Measurements from ENCODE around the gene TTC17. TPM values are rescaled to one million over a fixed set of nuclear protein-coding genes. Genes with fewer than 3 reads are reported as not detected.

TTC17 gene
- total and polyA plus RNA-seq, 4 donors, result 21.5 to 119 (median 68.3) TPM

DNA sequence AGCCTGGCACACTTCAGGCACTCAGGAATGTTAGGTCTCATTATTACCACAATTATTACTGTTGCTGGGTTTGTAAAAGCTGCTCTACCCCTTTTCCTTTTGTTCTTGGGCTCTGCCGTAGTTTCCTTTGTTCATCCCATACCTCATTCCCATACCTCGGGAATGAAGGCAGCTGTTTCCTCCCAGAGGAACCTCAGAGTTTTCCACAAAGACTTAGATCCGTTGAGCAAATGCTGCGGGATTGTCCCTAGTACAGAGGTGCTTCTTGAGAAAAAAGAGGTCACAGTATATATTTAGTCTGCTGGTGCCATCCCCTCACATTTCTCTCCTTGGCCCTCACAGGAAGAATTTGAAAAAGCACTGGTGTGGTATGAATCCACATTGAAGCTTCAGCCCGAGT, 134.7 kb downstream of the TTC17 start:
- WGBS, 2 donors, result 77 to 86% methylated on average over 5 of the region's 5 CpGs
- Histone ChIP-seq H3K27me3 (ENCODE audit: control insufficient read depth in 1 of 2, insufficient read depth in 2 of 2, low read length in 1 of 2) (no peaks in the 10 kb centered on the region), H3K4me1 (ENCODE audit: control insufficient read depth in 1 of 2, insufficient read depth in 2 of 2, low read length in 2 of 2) (no peaks in the 10 kb centered on the region), H3K36me3 (ENCODE audit: control insufficient read depth in 1 of 2, insufficient read depth in 2 of 2, low read length in 1 of 2) (peaks cover 4 to 8% of the 10 kb centered on the region in 2 donors), H3K9me3 (ENCODE audit: control insufficient read depth, low read length) (no peaks in the 10 kb centered on the region), H3K4me3 (ENCODE audit: low read length in 2 of 2) (no peak overlapping the region), H3K27ac (ENCODE audit: low read depth in 1 of 2, low read length in 2 of 2) (no peak overlapping the region)
- ATAC-seq (ENCODE audit: low FRiP score) (no peak), DNase-seq (no peak)
- intact Hi-C loops (cut with DNase I), result no loop called here

GRCh38 chr11:43497144-43497543, 138.4 kb downstream of the TTC17 start:
- DNase-seq (no peak), ATAC-seq (ENCODE audit: low FRiP score) (no peak)
- WGBS, 2 donors, result 86 to 90% methylated on average over 1 of the region's 1 CpG
- Histone ChIP-seq H3K27me3 (ENCODE audit: control insufficient read depth in 1 of 2, insufficient read depth in 2 of 2, low read length in 1 of 2) (no peaks in the 10 kb centered on the region), H3K4me3 (ENCODE audit: low read length in 2 of 2) (no peak overlapping the region), H3K9me3 (ENCODE audit: control insufficient read depth, low read length) (no peaks in the 10 kb centered on the region), H3K36me3 (ENCODE audit: control insufficient read depth in 1 of 2, insufficient read depth in 2 of 2, low read length in 1 of 2) (peaks cover 4% of the 10 kb centered on the region in 2 donors), H3K4me1 (ENCODE audit: control insufficient read depth in 1 of 2, insufficient read depth in 2 of 2, low read length in 2 of 2) (no peaks in the 10 kb centered on the region), H3K27ac (ENCODE audit: low read depth in 1 of 2, low read length in 2 of 2) (no peak overlapping the region)
- intact Hi-C loops (cut with DNase I), result no loop called here

DNA sequence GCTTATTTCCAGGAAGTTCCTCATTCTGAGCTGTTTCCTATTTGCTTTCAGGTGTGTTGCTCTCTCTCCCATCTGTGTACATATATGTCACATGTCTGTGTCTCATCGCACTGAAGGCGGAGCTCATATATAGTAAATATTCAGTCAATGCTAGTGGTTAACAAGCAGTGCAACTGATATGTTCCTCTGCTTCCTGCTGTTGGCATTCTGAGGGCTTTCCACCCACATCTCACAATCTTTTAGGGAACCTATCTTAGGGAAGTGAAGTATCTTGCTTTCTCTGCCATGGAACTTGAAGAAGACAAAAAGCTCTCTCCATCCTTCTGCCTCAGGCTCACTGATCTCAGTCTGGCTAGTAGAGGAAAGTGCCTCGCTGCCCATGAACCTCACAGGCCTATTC, 139.8 kb downstream of the TTC17 start:
- no peaks in the 10 kb centered on the region for H3K4me1 ChIP-seq (ENCODE audit: control insufficient read depth in 1 of 2, insufficient read depth in 2 of 2, low read length in 2 of 2)
- ATAC-seq (ENCODE audit: low FRiP score), result no peak
- H3K4me3 ChIP-seq (ENCODE audit: low read length in 2 of 2), result no peak overlapping the region
- H3K9me3 ChIP-seq (ENCODE audit: control insufficient read depth, low read length), result no peaks in the 10 kb centered on the region
- H3K36me3 ChIP-seq (ENCODE audit: control insufficient read depth in 1 of 2, insufficient read depth in 2 of 2, low read length in 1 of 2), result peaks cover 0 to 2% of the 10 kb centered on the region in 2 donors
- H3K27me3 ChIP-seq (ENCODE audit: control insufficient read depth in 1 of 2, insufficient read depth in 2 of 2, low read length in 1 of 2), result no peaks in the 10 kb centered on the region
- H3K27ac ChIP-seq (ENCODE audit: low read depth in 1 of 2, low read length in 2 of 2), result no peak overlapping the region
- WGBS, 2 donors, result 90 to 98% methylated on average over 3 of the region's 3 CpGs
- intact Hi-C loops (cut with DNase I), result no loop called here
- no peak for DNase-seq

DNA sequence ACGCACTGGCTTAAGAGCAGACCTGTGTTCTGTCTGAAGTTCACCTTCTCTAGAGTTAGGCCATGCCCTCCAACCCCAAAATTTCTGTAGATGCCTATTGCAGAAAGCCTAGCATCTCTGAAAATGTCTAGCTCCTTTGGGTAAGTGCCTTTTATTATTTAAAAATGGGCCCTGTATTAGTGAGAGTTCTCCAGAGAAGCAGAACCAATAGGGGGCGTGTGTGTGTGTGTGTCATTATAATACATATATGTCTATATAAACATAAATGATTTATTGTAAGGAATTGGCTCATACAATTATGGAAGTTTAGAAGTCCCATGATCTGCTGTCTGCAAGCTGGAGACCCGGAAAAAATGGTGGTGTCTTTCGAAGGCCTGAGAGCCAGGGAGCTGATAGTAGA, 144.7 kb downstream of the TTC17 start:
- H3K4me1 ChIP-seq (ENCODE audit: control insufficient read depth in 1 of 2, insufficient read depth in 2 of 2, low read length in 2 of 2), result no peaks in the 10 kb centered on the region
- no peaks in the 10 kb centered on the region for H3K27me3 ChIP-seq (ENCODE audit: control insufficient read depth in 1 of 2, insufficient read depth in 2 of 2, low read length in 1 of 2)
- no peak overlapping the region for H3K27ac ChIP-seq (ENCODE audit: low read depth in 1 of 2, low read length in 2 of 2)
- intact Hi-C loops (cut with DNase I), result no loop called here
- H3K9me3 ChIP-seq (ENCODE audit: control insufficient read depth, low read length), result no peaks in the 10 kb centered on the region
- ATAC-seq (ENCODE audit: low FRiP score) (no peak), DNase-seq (no peak)
- H3K4me3 ChIP-seq (ENCODE audit: low read length in 2 of 2), result no peak overlapping the region
- 73 to 75% methylated on average over 4 of the region's 4 CpGs for WGBS, 2 donors
- no peaks in the 10 kb centered on the region for H3K36me3 ChIP-seq (ENCODE audit: control insufficient read depth in 1 of 2, insufficient read depth in 2 of 2, low read length in 1 of 2)

GRCh38 chr11:43504316-43504950, 145.7 kb downstream of the TTC17 start:
- intact Hi-C loops (cut with DNase I), result no loop called here
- WGBS, 2 donors, result 70 to 73% methylated on average over 7 of the region's 7 CpGs
- DNase-seq, result no peak

GRCh38 chr11:43505171-43505570, 146.5 kb downstream of the TTC17 start:
- Histone ChIP-seq H3K9me3 (ENCODE audit: control insufficient read depth, low read length) (no peaks in the 10 kb centered on the region), H3K27me3 (ENCODE audit: control insufficient read depth in 1 of 2, insufficient read depth in 2 of 2, low read length in 1 of 2) (no peaks in the 10 kb centered on the region), H3K4me1 (ENCODE audit: control insufficient read depth in 1 of 2, insufficient read depth in 2 of 2, low read length in 2 of 2) (no peaks in the 10 kb centered on the region), H3K27ac (ENCODE audit: low read depth in 1 of 2, low read length in 2 of 2) (no peak overlapping the region), H3K4me3 (ENCODE audit: low read length in 2 of 2) (no peak overlapping the region), H3K36me3 (ENCODE audit: control insufficient read depth in 1 of 2, insufficient read depth in 2 of 2, low read length in 1 of 2) (no peaks in the 10 kb centered on the region)
- intact Hi-C loops (cut with DNase I), result no loop called here
- no peak for DNase-seq
- WGBS, 2 donors, result 49 to 57% methylated on average over 4 of the region's 4 CpGs
- ATAC-seq (ENCODE audit: low FRiP score), result no peak

More at GRCh38 chr11:43504316-43504950, 145.7 kb downstream of the TTC17 start:
- Histone ChIP-seq H3K9me3 (ENCODE audit: control insufficient read depth, low read length) (no peaks in the 10 kb centered on the region), H3K27ac (ENCODE audit: low read depth in 1 of 2, low read length in 2 of 2) (no peak overlapping the region), H3K36me3 (ENCODE audit: control insufficient read depth in 1 of 2, insufficient read depth in 2 of 2, low read length in 1 of 2) (no peaks in the 10 kb centered on the region), H3K4me3 (ENCODE audit: low read length in 2 of 2) (no peak overlapping the region), H3K4me1 (ENCODE audit: control insufficient read depth in 1 of 2, insufficient read depth in 2 of 2, low read length in 2 of 2) (no peaks in the 10 kb centered on the region), H3K27me3 (ENCODE audit: control insufficient read depth in 1 of 2, insufficient read depth in 2 of 2, low read length in 1 of 2) (no peaks in the 10 kb centered on the region)
- ATAC-seq (ENCODE audit: low FRiP score), result no peak

- no peak overlapping the region for H3K4me3 ChIP-seq (ENCODE audit: low read length in 2 of 2)
- intact Hi-C loops (cut with DNase I), result no loop called here
- H3K9me3 ChIP-seq (ENCODE audit: control insufficient read depth, low read length), result no peaks in the 10 kb centered on the region
- no peaks in the 10 kb centered on the region for H3K36me3 ChIP-seq (ENCODE audit: control insufficient read depth in 1 of 2, insufficient read depth in 2 of 2, low read length in 1 of 2)
- ATAC-seq (ENCODE audit: low FRiP score) (no peak), DNase-seq (no peak)
- H3K27me3 ChIP-seq (ENCODE audit: control insufficient read depth in 1 of 2, insufficient read depth in 2 of 2, low read length in 1 of 2), result no peaks in the 10 kb centered on the region
- WGBS, 2 donors, result 75 to 76% methylated on average over 5 of the region's 5 CpGs
- H3K27ac ChIP-seq (ENCODE audit: low read depth in 1 of 2, low read length in 2 of 2), result no peak overlapping the region
- H3K4me1 ChIP-seq (ENCODE audit: control insufficient read depth in 1 of 2, insufficient read depth in 2 of 2, low read length in 2 of 2), result no peaks in the 10 kb centered on the region
Measured at GRCh38 chr11:43507171-43507570, 148.5 kb downstream of the TTC17 start.

DNA sequence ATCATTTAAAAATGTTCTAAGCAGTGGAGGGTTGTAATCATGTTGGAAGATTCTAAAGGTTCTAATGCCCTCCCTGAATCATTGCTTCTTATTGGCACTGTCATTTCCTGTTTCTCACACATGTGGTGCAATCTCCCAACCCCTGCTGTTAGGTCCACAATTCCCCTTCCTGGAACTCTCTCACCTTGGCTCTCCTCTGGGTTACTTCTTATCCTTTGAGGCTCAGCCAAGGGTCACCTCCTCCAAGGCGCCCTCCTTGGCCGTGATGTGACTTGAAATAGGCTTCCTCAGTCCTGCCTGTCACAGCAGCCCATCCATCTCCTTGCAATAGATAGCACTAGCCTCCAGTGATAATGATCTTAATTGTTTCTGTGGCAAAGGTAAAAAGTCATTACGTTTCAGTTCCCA, 149.8 kb downstream of the TTC17 start:
- H3K36me3 ChIP-seq (ENCODE audit: control insufficient read depth in 1 of 2, insufficient read depth in 2 of 2, low read length in 1 of 2), result no peaks in the 10 kb centered on the region
- H3K4me3 ChIP-seq (ENCODE audit: low read length in 2 of 2), result no peak overlapping the region
- H3K27ac ChIP-seq (ENCODE audit: low read depth in 1 of 2, low read length in 2 of 2), result no peak overlapping the region
- intact Hi-C loops (cut with DNase I), result no loop called here
- 31 to 32% methylated on average over 3 of the region's 3 CpGs for WGBS, 2 donors
- no peaks in the 10 kb centered on the region for H3K4me1 ChIP-seq (ENCODE audit: control insufficient read depth in 1 of 2, insufficient read depth in 2 of 2, low read length in 2 of 2)
- DNase-seq (no peak), ATAC-seq (ENCODE audit: low FRiP score) (no peak)
- H3K9me3 ChIP-seq (ENCODE audit: control insufficient read depth, low read length), result peaks cover 2% of the 10 kb centered on the region
- H3K27me3 ChIP-seq (ENCODE audit: control insufficient read depth in 1 of 2, insufficient read depth in 2 of 2, low read length in 1 of 2), result no peaks in the 10 kb centered on the region

GRCh38 chr11:43511959-43512358, 153.2 kb downstream of the TTC17 start:
- no peaks in the 10 kb centered on the region for H3K36me3 ChIP-seq (ENCODE audit: control insufficient read depth in 1 of 2, insufficient read depth in 2 of 2, low read length in 1 of 2)
- no peaks in the 10 kb centered on the region for H3K27me3 ChIP-seq (ENCODE audit: control insufficient read depth in 1 of 2, insufficient read depth in 2 of 2, low read length in 1 of 2)
- no peak overlapping the region for H3K27ac ChIP-seq (ENCODE audit: low read depth in 1 of 2, low read length in 2 of 2)
- WGBS, 2 donors, result 85 to 92% methylated on average over 6 of the region's 6 CpGs
- intact Hi-C loops (cut with DNase I), result no loop called here
- H3K4me1 ChIP-seq (ENCODE audit: control insufficient read depth in 1 of 2, insufficient read depth in 2 of 2, low read length in 2 of 2), result no peaks in the 10 kb centered on the region
- ATAC-seq (ENCODE audit: low FRiP score) (no peak), DNase-seq (no peak)
- H3K4me3 ChIP-seq (ENCODE audit: low read length in 2 of 2), result no peak overlapping the region
- H3K9me3 ChIP-seq (ENCODE audit: control insufficient read depth, low read length), result peaks cover 2% of the 10 kb centered on the region
